Astrocyte of the hippocampus (primary cell): ENCODE results near the gene KIZ.

ENCODE experiments used
- DNase-seq: peaks from one replicate; pipeline ENCODE4 v3.0.0; 2011; ENCODE audit warnings: low read depth, low spot score

KIZ gene

DNA sequence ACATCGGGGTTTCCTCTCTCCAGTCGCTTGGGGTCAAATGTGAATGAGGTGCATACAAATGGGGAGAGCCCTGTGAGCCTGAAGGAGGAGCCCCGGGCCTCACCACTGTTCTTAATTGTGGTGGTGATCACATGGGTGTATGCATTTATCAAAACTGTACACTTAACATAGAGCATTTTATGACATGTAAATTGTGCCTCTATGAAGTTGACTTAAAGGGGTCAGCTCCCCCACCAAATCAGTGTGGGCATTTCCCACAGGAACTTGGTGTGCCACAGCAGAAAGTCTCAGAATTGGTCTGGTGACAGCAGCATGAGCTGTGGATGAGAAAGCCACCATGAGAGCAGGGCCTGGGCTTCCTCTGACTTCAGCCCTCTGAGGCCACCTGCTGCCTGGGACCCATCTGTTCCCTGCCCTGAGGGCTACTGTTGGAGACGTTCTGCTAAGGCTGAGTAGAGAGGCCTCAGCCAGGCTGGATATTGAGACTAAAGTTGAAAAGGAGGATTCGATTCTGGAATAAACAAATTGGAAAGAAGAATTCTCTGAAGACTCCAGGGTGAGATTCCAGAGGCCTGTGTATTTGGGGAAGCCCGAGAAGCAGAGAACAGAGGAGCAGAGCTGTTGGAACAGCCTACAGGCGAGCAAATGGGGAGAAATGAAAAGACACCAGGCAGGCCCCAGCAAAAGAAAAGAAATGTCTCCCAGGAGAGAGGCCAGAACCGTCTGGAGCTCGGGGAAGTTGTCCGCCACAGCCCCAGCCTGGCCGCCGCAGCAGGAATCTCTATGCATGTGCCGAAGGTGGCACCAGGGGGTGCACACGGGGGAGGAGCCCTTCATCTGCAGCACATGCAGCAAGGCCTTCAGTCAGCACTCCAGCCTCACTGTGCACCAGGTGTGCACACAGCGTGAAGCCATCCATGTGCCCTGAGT lies 139.6 kb downstream of the KIZ start:
- DNase-seq: no peak

DNA sequence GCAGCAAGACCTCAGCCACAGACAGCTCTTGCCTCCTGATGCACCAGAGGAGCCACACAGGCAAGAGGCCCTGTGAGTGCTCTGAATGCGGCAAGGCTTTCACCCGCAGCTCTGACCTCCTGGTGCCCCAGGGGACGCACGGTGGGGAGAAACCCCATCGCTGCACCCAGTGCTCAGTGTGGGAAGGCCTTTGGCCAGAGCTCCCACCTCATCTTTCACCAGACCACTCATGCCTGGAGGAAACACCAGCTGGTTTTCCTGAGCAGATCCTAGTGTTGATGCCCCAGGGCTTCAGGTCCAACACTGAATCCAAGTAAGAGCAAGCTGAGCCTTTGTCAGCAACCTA lies 140.3 kb downstream of the KIZ start:
- no peak for DNase-seq

DNA sequence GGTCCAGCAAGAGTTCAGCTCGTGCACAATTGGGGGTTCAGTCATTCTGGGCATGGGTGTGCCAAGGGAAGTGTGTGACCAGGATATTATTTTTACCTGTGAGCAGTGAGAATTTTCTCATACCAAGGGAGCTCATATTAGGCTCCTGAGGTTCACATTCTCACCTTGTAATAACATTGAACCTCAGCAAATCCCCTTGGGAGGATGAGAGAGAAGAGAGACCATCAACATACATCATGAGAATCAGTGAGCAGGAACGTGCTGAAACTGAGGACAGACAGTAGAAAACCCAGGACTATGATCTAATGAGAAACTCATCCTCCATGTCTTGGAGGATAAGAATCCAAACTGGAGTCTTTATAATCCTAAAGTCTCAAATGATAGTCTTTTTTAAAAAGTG lies 143.9 kb downstream of the KIZ start:
- DNase-seq: no peak

- no peak for DNase-seq
Measured at GRCh38 chr20:21270806-21271205, 144.9 kb downstream of the KIZ start.

- peak; percentile 52 for DNase-seq
Measured at GRCh38 chr20:21272279-21272678, 146.4 kb downstream of the KIZ start.

DNA sequence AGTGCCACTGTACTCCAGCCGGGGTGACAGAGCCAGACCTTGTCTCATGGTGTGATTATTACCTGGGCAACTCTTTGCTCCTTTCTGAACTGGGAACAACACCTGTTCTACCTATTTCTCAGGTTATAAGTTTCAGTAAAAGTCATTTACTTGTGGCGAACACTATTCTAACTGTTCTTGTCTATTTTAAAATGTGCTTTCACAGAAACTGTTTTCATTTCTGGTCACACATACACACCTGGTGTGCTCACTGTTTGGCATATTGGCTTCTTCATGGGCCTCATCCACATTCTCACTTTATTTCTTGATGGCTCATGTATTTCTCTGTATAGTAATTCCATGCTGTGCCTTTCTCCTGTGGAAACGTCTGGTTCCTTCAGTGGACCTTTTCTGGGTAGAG lies 146.8 kb downstream of the KIZ start:
- no peak for DNase-seq

DNA sequence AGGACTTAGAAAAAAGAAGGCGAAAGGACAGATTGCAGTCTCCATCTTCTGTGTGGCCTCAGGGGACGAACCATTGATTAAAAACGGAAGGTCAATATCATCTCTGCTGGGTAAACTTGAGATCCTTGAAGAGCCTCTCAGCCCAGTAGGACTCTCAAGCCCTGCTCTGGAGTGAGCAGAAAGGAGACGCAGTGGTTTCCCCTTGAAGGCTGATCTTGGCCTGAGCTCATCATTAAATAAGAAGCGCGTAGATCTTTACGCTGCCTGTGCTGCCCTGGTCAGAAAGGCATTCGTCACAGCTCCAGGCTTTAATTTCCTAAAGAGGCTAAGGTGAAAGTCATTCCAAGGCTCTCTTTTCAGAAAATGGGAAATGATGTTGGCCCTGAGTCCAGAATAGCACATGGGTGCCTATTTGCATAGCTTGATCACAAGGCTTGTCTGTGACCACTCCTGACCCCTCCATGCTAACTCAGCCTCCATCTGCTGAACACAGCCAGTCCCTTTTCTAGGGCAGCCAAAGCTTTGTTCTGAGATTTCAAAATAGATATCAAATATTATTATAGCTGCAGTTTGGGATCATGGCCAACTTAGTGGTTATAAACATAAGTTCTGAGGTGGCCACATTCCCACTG lies 148.0 kb downstream of the KIZ start:
- no peak for DNase-seq

DNA sequence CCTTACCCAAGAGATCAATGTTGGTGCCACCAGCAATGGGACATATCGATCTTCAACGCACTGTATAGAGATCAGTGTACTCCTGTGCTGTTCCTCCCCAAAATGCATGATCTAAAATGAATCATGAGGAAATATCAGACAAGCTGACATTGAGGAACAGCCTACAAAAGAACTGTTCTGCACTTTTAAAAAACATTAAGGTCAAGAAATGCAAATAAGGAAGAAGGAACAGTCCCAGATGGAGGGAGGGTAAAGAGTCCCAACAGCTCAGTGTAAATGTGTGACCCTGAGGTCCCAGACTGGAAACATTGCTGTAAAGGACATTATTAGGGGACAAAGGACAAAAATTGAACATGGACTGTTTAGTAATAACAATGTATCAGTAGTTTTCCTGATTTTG lies 152.9 kb downstream of the KIZ start:
- no peak for DNase-seq

DNA sequence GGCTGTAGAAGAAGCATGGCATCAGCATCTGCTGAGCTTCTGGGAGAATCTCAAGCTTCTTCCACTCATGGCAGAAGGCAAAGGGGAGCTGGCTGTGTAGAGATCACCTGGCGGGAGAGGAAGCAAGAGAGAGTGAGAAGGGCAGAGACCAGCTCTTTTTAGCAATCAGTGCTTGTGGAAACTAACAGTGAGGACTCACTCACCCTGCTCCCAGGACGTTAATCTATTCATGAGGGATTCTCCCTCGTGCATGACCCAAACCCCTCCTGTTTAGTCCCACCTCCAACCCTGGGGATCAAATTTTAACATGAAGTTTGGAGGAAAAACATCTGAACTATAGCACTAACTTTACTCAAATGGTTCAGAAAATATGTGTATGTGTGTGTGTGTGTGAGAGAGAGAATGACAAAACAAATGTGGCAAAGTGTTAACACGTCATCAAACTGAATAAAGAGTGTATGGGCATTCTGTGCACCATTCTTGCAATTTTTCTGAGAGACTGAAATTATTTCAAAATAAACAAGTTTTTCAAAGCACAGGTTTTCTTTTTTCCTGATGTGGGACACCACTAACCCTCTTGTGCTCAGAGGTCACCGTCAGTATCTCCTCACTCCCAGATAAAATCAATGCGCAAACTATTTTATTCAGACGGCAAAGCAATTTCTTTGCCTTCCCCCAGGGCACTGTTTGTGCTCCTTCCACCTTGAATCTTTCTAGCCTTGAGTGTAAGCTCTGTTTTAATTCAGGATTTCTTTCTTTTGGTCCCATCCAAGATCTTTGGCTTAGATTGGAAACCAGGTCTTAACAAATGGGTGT lies 154.0 kb downstream of the KIZ start:
- DNase-seq: no peak

- DNase-seq: no peak
Measured at GRCh38 chr20:21280522-21281016, 154.7 kb downstream of the KIZ start.

GRCh38 chr20:21286775-21287174 lies 160.9 kb downstream of the KIZ start:
- DNase-seq: no peak

- no peak for DNase-seq
Measured at GRCh38 chr20:21288587-21289370, 162.9 kb downstream of the KIZ start.

- DNase-seq: no peak
Measured at GRCh38 chr20:21289651-21290050, 163.8 kb downstream of the KIZ start.

- DNase-seq: no peak
Measured at GRCh38 chr20:21291026-21291425, 165.1 kb downstream of the KIZ start.

- no peak for DNase-seq
Measured at GRCh38 chr20:21294755-21295154, 168.9 kb downstream of the KIZ start.
